CD4-positive, alpha-beta T cell treated with Interleukin-1 beta for 1 hour (primary cell): ENCODE data around the gene NAGS.
"Not testable (repeated sequence)": the region's sequence is repeated elsewhere in the genome, so short reads cannot be mapped to it uniquely, and the experiment has no call there.

Source experiments
- DNase-seq, 2 donors: peaks; one replicate each; pipeline ENCODE4 v3.0.0-alpha.2; 2020 to 2022

NAGS gene

DNA sequence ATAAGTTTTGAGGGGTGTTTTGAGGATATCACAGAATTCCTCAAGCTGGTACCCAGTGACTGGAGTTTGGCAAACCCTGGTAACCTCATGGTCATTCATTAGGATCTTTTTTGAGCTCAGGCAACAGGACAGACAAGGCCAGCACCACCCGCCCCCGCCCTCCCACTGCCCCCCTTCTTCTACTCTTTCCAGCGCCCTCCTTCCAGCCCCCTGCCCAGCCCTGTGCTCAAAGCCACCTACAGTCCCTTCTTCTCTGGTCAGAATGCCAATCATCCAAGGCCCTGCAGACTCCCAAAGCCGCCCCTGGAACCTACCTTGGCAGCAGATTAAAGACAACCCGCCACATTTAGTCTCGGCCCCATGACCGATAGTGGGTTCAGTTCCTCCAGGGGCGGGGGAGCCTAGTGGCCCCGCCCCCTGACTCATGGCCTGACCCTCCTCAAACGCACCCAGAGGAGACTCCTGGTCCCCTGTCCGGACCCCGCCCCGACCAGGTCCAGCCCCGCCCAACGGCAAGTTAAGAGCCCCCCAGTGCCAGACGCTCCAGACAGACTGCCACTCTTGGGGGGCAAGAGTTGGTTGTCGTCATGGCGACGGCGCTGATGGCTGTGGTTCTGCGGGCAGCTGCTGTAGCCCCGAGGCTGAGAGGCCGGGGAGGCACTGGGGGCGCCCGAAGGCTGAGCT lies at the start of gene NAGS:
NAGS (plus strand) TSS at position 546 of the 684 bp plus-strand sequence; CDS start at position 588, 42 bp downstream.
- DNase-seq = peak; percentile 13 to 17

- DNase-seq = no peak
These were observed 48.2 kb upstream of the NAGS start for GRCh38 chr17:43956222-43956621.

DNA sequence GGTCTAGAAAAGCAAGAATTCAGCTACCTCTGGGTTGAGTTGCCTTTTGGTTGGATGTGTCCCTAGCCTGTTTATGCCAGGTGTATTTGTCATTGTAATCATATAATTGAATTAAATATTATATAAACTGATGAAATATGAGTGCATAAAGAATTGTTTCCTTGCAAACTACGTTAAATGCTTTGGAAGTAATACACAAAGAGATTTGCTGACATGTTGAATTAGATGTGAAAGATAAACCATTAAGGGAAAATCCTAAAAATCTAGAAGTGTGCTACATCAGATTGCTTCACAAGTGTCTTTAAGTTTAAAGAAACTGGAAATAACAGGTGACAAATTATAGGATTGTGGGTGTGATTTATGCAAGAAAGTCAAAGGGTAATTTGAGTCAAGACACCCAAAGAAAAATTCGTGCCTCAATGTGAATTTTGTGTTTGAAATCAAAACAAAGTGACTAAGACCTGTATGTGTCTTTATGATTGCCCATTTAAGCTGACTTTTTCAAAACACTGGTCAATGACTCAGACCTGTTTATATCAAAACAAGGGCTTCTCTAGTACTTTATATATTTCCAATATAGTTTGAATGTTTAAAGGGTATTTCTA lies 45.6 kb upstream of the NAGS start:
- no peak for DNase-seq

DNA sequence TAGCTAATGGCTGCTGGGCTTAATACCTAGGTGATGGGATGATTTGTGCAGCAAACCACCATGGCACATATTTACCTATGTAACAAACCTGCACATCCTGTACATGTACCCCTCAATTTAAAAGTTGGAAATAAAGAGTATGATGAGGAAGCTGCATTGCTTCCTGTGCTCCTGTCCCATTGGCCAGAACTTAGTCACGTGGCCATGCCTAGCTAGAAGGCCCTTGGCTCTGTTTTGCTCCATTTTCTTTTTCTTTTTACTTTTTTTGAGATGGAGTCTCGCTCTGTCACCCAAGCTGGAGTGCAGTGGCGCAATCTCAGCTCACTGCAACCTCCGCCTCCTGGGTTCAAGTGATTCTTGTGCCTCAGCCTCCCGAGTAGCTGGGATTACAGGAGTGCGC lies 43.1 kb upstream of the NAGS start:
- not testable (repeated sequence) for DNase-seq

GRCh38 chr17:43961954-43962353 lies 42.5 kb upstream of the NAGS start:
- DNase-seq = no peak

DNA sequence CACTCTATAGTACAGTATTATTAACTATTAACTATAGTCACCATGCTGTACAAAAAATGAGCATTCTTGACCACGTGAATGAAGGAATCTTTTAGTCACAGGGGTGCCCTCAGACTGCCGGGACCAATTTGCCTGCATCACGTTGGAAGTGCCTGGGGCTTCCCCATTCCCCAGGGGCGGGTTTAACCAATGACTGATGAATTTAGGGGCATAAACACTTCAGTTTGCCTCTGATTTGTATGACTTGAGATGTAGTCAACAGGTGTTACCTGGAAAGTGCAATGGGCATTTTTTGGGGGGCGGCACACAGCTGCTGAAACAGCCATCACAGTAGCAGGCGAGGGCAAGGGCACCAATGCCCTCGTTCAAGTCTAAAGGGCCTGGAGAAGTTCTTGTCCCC lies 41.9 kb upstream of the NAGS start:
- no peak for DNase-seq

- DNase-seq = no peak
These were observed 38.1 kb upstream of the NAGS start for GRCh38 chr17:43966276-43966675.

GRCh38 chr17:43967251-43967875 lies 37.1 kb upstream of the NAGS start:
- DNase-seq = no peak

DNA sequence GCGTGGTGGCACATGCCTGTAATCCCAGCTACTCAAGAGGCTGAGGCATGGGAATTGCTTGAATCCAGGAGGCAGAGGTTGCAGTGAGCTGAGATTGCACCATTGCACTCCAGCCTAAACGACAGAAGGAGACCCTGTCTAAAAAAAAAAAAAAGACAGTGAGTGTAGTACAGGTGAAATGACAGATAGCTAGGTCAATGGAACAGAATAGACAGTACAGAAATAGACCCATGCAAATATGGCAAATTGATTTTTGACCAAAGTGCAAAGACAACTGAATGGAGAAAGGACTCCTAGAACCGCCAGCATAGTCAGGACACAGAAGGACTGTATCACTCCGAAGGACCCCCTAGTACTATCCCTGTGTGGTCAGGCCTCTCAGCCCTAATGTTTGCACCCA lies 34.1 kb upstream of the NAGS start:
- DNase-seq = no peak

GRCh38 chr17:43971436-43971835 lies 33.0 kb upstream of the NAGS start:
- not testable (repeated sequence) for DNase-seq

DNA sequence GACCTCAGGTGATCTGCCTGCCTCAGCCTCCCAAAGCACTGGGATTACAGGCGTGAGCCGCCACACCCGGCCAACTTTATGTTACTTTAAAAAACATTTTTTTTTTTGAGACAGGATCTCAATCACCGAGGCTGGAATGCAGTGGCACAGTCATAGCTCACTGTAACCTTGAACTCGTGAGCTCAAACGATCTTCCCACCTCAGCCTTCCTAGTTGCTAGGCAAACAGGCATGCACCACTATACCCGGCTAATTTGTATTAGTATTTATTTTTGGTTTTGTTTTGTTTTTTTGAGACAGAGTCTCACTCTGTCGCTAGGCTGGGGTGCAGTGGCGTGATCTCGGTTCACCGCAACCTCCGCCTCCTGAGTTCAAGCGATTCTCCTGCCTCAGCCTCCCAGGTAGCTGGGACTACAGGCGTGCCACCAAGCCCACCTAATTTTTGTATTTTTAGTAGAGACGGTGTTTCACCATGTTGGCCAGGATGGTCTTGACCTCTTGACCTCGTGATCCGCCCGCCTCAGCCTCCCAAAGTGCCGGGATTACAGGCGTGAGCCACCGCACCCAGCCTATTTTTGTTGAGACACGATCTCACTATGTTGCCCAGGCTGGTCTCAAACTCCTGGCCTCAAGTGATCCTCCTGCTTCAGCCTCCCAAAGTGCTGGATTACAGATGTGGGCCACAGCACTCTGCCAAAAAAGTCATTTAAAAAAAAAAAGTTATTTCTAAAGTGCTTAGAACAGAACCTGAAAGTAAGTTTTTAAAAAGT lies 31.8 kb upstream of the NAGS start:
- DNase-seq = not testable (repeated sequence)

- no peak for DNase-seq
These were observed 29.8 kb upstream of the NAGS start for GRCh38 chr17:43974382-43975266.

DNA sequence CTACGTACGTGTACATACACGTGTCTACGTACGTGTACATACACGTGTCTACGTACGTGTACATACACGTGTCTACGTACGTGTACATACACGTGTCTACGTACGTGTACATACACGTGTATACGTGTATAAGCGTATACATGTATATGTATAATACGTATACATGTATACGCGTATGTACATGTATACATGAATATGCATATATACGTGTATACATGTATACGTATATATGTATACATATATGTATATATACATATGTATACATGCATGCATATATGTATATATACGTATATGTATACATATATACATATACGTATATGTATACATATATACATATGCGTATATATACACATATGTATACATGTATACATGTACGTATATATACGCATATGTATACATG lies 28.5 kb upstream of the NAGS start:
- DNase-seq = no peak

- DNase-seq = no peak
These were observed 27.2 kb upstream of the NAGS start for GRCh38 chr17:43976963-43977837.

DNA sequence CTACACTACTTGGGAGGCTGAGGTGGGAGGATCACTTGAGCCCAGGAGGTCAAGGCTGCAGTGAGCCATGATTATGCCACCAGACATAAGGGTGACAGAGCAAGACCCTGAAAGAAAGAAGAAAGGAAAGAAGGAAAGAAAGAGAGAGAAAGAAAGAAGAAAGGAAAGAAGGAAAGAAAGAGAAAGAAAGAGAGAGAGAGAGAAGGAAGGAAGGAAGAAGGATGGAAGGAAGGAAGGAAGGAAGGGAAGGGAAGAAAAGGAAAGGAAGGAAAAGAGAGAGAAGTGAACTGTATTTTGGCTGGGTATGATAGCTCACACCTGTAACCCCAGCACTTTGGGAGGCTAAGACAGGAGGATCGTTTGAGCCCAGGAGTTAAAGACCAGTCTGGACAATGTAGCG lies 26.3 kb upstream of the NAGS start:
- DNase-seq = no peak

- DNase-seq = no peak
These were observed 25.4 kb upstream of the NAGS start for GRCh38 chr17:43979011-43979410.

- no peak for DNase-seq
These were observed 24.8 kb upstream of the NAGS start for GRCh38 chr17:43979671-43980070.

DNA sequence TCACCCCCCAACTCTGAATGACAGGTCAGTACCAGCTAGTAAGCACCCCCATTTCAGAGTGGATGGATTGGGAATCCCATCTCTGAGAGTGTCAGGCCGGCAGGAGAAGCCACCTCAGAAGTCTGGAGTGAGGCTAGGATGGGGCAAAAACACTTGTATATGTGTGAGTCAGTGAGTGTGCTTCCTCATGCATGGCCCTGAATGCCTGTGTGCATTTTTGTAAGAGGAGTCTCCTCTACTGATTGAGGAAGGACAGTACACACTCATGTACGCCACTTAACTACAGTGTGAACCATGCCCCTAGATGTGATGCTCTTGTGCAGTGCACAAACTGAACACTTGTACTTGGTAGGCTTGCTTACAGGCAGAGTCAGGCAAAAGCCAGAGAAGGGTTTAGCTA lies 22.3 kb upstream of the NAGS start:
- no peak for DNase-seq

GRCh38 chr17:43983196-43983514 lies 21.3 kb upstream of the NAGS start:
- no peak for DNase-seq

DNA sequence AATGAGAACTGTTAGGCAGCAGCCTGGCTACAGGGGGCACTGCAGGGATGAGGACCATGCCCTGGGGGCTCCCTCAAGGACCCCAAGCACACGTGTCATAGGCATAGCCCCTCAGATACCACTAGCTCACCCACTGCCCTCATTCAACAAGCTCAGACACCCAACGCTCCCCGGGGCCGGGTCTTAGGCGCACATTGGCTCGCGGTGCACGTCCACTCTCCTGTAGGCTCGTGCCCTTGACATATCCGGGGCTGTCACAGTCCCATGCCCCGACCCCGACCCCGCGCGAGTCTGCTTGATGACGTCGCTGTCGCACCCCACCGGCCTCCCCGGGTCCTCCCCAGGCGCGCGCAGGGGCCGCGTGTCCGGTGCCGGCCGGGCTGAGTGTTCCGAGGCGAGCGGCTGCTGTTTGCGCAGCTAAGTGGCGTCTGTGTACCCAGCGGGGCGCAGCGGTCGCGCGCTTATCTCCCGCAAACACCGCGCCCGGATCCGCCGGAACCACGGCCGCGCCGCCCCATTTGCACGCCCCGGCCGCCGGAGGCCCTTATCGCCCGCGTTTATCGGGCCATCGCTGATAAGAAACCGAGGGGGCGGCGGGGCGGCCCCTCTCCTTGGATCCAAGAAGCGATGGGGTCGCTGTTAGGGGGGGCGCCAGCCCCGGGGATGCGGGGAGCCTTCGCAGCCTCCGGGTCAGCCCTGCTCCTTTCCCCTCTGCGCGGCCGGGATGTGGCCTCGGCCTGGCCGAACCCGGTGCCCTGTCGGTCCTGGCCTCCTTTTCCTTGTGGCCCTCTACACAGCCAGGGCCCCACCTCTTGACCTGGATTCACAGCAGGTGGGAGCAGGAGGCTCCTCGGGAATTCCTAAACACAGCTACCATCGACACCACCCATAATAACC lies 20.7 kb upstream of the NAGS start:
- no peak for DNase-seq

- no peak for DNase-seq
These were observed 19.9 kb upstream of the NAGS start for GRCh38 chr17:43984521-43984920.
